ENCODE measurements around the gene SLA2.

The SLA2 gene

DNA sequence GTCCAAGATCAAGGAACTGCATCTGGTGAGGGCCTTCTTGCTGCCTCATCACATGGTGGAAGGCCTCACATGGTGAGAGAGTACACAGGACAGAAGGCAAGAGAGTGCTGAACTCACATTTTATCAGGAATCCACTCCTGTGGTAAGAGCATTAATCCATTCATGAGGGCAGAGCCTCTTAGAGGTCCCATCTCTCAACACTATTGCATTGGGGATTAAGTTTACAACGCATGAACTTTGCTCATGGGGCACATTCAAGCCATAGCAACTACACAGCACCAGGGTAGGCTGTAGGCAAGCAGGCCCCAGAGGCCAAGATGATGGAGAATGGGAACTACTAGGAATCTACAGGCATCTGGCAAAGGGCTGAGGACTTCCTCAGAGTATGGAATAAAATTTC, 82.6 kb downstream of the SLA2 start:
- Histone ChIP-seq H3K27ac (ENCODE audit: low read depth, low read length, poor library complexity, severe bottlenecking) (no peak overlapping the region), H3K4me2 (ENCODE audit: low read length) (no peak overlapping the region), H4K20me1 (ENCODE audit: insufficient read depth, low read length) (no peaks in the 10 kb centered on the region), H3K79me2 (ENCODE audit: insufficient read depth, low read length) (no peaks in the 10 kb centered on the region), H3K9ac (ENCODE audit: low read length) (no peak overlapping the region), H3K27me3 (ENCODE audit: insufficient read depth, low read length) (no peaks in the 10 kb centered on the region; the same call in 1 of the 2 replicates), H3K4me3 (ENCODE audit: low read depth, low read length, poor library complexity, severe bottlenecking) (no peak overlapping the region), H3F3A (ENCODE audit: insufficient read depth, low read length) (no peaks in the 10 kb centered on the region), H3K9me3 (ENCODE audit: low read length) (peaks cover 6% of the 10 kb centered on the region), H3K9me2 (ENCODE audit: low read depth, low read length) (no peaks in the 10 kb centered on the region), H3K36me3 (ENCODE audit: insufficient read depth, low read length) (no peaks in the 10 kb centered on the region; the same call in 1 of the 2 replicates), H3K4me1 (ENCODE audit: insufficient read depth, low read length, severe bottlenecking) (no peaks in the 10 kb centered on the region), H2AFZ (ENCODE audit: low read length) (no peak overlapping the region)
- no peak for TF ChIP-seq EZH2 (IDR thresholded peaks at IDR 0.05; ENCODE audit: borderline replicate concordance, low read length)
- TF ChIP-seq, protein P1, sequence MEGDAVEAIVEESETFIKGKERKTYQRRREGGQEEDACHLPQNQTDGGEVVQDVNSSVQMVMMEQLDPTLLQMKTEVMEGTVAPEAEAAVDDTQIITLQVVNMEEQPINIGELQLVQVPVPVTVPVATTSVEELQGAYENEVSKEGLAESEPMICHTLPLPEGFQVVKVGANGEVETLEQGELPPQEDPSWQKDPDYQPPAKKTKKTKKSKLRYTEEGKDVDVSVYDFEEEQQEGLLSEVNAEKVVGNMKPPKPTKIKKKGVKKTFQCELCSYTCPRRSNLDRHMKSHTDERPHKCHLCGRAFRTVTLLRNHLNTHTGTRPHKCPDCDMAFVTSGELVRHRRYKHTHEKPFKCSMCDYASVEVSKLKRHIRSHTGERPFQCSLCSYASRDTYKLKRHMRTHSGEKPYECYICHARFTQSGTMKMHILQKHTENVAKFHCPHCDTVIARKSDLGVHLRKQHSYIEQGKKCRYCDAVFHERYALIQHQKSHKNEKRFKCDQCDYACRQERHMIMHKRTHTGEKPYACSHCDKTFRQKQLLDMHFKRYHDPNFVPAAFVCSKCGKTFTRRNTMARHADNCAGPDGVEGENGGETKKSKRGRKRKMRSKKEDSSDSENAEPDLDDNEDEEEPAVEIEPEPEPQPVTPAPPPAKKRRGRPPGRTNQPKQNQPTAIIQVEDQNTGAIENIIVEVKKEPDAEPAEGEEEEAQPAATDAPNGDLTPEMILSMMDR (IDR thresholded peaks at IDR 0.05; ENCODE audit: low read length): no peak

DNA sequence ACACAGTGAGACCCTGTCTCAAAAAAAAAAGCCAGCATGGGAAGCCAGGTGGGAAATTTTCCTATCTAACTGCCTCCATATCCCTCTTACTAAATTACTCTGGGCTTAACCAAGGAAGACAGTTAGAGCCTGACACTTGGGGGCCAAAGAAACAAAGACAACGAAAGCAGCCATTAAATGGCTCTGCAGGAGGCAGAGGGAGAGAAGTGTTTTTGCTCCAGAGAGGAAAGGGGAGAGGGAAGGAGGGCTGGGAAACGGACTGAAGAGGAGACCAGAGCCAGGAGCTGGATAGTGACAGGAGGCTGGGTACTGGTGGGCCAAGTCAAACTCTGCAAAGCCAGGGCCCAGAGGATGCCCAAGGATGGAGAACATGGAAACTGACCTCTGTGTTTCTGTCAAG, 83.3 kb downstream of the SLA2 start:
- H3K9me2 ChIP-seq (ENCODE audit: low read depth, low read length): no peaks in the 10 kb centered on the region
- no peak overlapping the region for H2AFZ ChIP-seq (ENCODE audit: low read length)
- H3K4me3 ChIP-seq (ENCODE audit: low read depth, low read length, poor library complexity, severe bottlenecking): no peak overlapping the region
- no peak overlapping the region for H3K27ac ChIP-seq (ENCODE audit: low read depth, low read length, poor library complexity, severe bottlenecking)
- H3K79me2 ChIP-seq (ENCODE audit: insufficient read depth, low read length): no peaks in the 10 kb centered on the region
- no peaks in the 10 kb centered on the region; the same call in 1 of the 2 replicates for H3K27me3 ChIP-seq (ENCODE audit: insufficient read depth, low read length)
- TF ChIP-seq EZH2 (IDR thresholded peaks at IDR 0.05; ENCODE audit: borderline replicate concordance, low read length): no peak
- TF ChIP-seq, protein P1 (IDR thresholded peaks at IDR 0.05; ENCODE audit: low read length): no peak
- no peaks in the 10 kb centered on the region for H3F3A ChIP-seq (ENCODE audit: insufficient read depth, low read length)
- no peak overlapping the region for H3K9ac ChIP-seq (ENCODE audit: low read length)
- H4K20me1 ChIP-seq (ENCODE audit: insufficient read depth, low read length): no peaks in the 10 kb centered on the region
- H3K9me3 ChIP-seq (ENCODE audit: low read length): peaks cover 6% of the 10 kb centered on the region
- no peaks in the 10 kb centered on the region for H3K4me1 ChIP-seq (ENCODE audit: insufficient read depth, low read length, severe bottlenecking)
- H3K36me3 ChIP-seq (ENCODE audit: insufficient read depth, low read length): no peaks in the 10 kb centered on the region; the same call in 1 of the 2 replicates
- no peak overlapping the region for H3K4me2 ChIP-seq (ENCODE audit: low read length)

Measured in OCI-LY1 (cell line).